GM21423 (cell line): Measurements from ENCODE around the gene NEMF.
"Not testable (repeated sequence)": the region's sequence is repeated elsewhere in the genome, so short reads cannot be mapped to it uniquely, and the experiment has no call there.

Source experiments
- ATAC-seq: cut with Tn5 transposase; IDR thresholded peaks from one replicate; pipeline ENCODE4 v1.9.1; 2021; ENCODE audit warnings: mild to moderate bottlenecking, moderate library complexity; ENCODE audit not compliant: unreplicated experiment

Gene NEMF

GRCh38 chr14:49880267-49881064 lies 27.9 kb upstream of the NEMF start:
- no peak for ATAC-seq

- ATAC-seq: peak; percentile 76
Measured at GRCh38 chr14:49879646-49880204, 27.1 kb upstream of the NEMF start.

DNA sequence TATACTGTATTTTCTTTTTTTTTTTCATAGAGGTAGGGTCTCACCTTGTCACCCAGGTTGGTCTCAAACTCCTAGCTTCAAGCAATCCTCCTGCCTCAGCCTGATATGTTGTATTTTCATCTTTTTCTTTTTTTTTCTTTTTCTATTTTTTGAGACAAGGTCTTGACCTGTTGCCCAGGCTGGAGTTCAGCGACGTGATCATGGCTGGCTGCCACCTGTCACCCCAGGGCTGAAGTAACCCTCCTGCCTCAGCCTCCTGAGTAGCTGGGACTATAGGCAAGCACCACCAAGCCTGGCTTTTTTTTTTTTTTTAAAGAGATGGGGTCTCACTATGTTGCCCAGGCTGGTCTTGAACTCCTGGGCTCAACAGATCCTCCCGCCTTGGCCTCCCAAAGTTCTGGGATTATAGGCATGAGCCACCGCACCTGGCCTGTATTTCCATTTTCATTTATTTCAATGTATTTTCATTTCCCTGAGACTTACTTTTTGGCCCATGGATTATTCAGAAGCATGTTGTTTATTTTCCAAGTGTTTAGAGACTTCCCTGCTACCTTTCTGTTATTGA lies 24.1 kb upstream of the NEMF start:
- ATAC-seq: no peak

GRCh38 chr14:49875640-49876198 lies 23.1 kb upstream of the NEMF start:
- no peak for ATAC-seq

DNA sequence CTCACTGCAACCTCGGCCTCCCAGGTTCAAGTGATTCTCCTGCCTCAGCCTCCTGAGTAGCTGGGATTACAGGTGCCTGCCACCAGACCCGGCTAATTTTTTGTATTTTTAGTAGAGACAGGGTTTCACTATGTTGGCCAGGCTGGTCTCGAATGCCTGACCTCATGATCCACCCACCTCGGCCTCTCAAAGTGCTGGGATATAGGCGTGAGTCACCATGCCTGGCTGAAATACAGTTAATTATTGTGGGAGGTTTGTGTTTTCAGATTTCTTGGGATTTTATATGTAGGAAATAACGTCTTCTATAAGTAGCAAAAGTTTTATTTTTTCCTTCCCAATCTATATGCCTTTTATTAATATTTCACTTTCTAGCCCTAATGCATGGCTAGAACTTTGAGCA lies 21.0 kb upstream of the NEMF start:
- ATAC-seq: not testable (repeated sequence)

DNA sequence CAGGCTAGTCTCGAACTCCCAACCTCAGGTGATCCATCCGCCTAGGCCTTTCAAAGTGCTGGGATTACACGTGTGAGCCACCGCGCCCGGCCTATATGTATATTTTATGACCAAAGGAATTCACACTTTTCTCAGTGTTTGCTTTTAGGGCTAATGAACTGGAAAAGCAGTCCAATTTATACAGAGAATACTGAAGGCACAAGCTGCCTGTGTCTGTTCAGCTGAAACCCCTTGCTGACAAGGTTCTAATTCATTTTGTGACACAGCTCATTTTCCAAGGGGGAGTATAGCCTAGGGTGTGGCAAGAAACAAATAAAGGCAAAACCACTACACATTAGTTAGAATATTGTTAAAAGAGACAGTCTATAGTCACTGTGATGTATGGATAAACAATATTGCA lies 18.3 kb upstream of the NEMF start:
- no peak for ATAC-seq

GRCh38 chr14:49868720-49869114 lies 16.1 kb upstream of the NEMF start:
- no peak for ATAC-seq

DNA sequence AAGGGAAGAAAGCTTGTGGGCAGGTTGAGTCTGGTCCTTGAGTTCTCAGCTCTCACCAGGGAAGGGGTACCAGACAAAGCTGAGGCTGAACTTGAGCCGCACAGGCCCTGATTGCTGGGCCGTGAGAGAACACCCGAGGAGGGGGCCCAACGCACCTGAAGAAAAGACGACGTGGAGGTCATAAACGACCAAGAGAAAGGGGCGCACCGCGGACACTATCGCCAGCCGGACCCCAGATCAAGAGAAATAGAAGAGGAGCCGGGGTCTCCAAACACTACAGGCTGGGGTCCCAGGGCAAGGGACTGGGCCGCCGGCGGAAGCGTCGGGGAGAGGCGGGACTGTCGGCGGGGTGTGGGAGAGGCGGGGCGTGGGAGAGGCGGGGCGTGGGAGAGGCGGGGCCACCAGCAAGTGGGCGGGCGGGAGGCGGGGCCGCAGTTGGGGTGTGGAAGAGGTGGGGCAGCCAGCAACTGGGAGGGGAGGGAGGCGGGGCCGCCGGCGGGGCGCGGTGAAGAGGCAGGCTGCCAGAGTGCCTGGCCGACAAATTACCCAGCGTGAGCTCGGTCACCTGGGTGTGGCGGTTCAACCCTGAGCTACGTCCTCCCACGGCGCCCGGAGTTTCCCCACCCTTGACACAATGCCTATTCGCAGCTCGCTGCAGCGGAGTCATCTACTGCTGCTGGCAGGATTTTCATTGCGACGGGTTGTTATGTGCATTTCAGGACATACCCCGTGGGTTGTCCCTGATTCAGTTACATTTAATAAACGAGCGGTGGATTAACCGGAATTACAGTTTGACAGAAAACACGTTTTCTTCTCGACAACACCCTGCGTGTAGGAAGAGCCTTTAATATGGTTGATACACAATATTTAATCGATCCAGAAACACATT lies 15.5 kb upstream of the NEMF start:
- ATAC-seq: peak; percentile 83

DNA sequence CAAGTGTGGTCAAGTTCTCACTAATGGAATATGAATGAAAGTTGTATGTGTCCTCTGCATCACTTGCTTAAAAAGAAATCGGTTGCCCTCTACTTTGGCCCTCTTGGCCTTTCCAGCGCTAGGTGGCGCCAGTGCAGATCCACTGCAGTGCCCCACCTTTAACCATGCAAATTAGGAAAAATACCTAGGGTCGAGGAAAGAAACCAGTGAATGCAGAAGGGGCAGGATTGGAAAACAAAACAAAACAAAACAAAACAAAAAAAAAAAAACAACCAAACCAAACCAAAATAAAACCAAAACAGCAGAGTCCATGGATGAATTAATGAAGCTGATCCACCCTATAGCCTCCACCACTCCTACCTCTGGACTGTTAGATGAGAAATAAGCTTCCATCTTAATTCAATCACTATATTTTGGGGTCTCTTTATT lies 12.9 kb upstream of the NEMF start:
- ATAC-seq: no peak

DNA sequence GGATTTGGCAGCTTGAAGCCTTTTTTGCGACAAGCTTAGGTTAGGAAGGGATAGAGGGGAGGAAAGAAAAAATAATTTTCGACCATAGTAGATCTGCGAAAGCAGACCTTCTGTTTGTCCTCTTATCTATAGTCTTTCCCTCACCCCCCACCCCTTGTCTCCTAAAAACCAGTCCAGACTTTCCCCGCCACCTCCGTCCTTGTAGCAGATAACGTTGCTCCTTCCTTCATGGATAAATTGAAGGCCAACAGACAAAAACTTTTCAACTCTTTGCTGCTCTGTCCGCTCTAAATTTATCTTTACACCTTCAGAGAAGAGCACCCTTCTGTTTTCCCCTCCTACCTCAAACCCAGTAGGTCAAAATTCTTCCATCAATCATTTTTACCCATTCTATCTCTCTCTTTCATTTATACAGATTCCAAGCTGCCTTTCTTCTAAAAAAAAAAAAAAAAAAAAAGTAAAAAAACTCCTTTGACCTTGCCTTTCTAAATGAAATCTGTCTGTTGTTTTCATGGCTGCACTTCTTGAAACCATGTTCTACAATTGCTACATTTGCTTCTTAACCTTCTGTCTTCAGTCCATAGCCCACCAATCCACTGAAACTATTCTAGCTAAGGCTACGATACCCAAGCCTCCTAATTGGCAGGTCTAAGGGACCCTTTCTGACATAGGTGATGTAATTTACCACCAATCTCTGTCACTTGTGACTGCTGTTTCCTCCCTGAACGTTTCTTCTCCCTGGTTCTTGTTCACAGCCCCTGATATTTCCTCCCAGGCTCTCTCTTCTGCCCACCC lies 11.1 kb upstream of the NEMF start:
- ATAC-seq: no peak

GRCh38 chr14:49862089-49862673 lies 9.6 kb upstream of the NEMF start:
- ATAC-seq: peak; percentile 27

DNA sequence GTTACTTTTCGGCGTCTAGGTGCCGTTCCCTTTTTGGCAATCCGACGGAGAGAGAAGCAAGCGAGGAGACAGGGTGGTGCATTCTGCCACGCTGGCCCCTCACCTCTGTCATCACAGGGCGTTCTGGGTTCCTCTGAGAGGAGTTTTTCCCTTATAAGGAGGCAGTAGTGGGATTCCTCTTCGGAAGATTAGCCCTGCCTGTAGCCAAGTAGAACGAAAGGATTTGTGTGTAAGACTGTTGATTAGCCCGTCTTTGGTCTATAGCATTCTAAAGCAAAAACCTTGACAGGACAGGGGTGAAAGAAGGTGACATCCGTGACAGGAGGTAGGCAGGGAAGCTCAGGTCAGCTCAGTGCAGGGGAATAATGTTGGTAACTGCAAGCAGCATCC lies 9.1 kb upstream of the NEMF start:
- peak; percentile 12 for ATAC-seq

DNA sequence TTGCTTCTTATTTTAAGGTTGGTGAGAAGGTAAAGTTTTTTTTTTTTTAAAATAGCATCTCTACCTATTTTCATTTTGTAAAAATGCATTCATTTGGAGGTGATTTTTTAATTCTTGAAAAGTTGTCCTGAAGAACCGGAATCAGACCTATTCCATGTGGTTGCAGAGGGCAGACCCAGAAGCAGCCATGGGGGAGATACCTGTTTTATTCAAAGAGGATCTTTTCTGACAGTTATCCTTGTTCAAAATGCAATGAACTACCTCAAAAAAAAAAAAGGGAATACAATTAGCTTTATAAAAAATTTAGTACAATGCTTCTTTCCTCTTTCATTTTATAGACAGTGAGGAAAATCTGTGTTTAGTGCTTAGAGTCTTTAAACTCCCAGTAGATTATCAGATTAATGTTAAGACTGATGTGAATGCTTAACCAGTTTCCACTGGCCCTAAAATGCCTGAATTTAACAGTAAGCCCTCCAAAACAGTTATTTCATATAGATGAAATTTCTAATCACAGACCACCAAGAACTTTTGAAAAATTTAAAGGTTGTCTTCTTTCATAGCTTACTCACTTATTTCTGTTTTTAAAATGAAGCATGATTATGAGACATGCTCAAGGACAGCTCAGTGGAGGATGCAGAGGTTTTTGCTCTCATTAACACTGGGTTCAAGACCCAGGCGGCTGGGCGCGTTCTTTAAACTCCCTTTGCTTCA lies 8.6 kb upstream of the NEMF start:
- ATAC-seq: no peak

DNA sequence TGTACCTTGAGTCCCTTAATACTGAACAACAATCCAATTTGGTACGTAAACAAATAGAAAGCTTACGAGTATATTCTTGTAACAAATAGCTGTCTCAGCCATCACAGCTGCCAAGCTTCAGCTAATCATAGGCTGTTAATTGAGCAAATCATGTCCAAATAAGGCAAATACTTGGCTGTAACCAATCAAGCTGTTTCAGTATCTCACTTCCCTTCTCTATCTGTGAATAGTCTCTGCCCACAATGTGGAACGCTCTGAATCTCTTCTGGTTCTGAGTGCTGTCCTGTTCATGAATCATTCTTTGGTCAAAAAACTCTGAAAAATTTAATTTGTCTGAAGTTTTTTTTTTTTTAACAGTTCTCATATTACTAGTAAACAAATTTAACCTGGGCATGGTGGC lies 5.8 kb upstream of the NEMF start:
- no peak for ATAC-seq

- ATAC-seq: no peak
Measured at GRCh38 chr14:49857427-49858003, 4.9 kb upstream of the NEMF start.

GRCh38 chr14:49853572-49854375 lies 1.2 kb upstream of the NEMF start:
- peak; percentile 29 for ATAC-seq

DNA sequence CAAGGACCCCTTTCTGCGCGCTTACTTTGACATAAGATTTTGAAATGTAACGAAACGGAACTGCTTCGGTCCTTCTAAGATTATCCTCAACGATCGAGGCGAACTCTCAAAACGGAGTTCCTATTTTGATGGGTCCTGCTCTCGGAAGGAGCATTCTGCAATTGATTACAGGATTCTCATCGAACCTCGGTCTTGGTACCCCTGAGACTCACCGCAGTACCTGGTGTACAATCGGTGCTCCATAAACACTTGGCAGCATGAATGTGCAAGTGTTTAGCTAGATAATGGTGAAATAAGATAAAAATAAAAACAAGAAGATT lies 530 bp upstream of the NEMF start:
- peak; percentile 8 for ATAC-seq

DNA sequence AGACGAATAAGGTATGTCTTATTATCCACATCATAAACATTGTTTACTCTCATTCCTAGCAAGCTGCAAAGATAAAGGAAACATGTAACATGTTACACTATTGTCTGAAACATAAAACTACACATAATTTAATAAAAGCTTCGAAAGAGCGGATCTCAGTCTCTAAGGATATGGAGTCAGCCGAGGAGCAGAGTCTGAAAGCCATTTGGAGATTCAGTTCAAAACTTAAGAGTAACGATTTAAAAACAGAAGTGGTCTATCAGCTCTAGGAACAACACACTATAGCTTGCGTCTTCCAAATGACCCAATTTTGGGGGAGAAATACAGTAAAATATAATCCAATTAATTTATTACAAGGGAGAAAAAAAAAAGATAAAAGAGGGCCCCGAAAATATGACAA lies 775 bp downstream of the NEMF start:
- no peak for ATAC-seq
